Keratinocyte (primary cell): Measurements from ENCODE around the gene WNT7A.

Experiments used
- EZH2 ChIP-seq: IDR thresholded peaks from one replicate; pipeline ENCODE4 v1.6.1; 2012; ENCODE audit warnings: inconsistent platforms, mild to moderate bottlenecking, low read length, moderate library complexity
- TF ChIP-seq, protein P1 (sequence below), 3 experiments: IDR thresholded peaks in 1 of 3; conservative IDR thresholded peaks in 1 of 3; optimal IDR thresholded peaks in 1 of 3; 2 replicates in 2 of 3; 3 replicates in 1 of 3; pipeline versions ENCODE3 to v1.5.1; 2011; ENCODE audit warnings: low read length in 3 of 3, mild to moderate bottlenecking in 3 of 3, moderate library complexity in 2 of 3, control low read depth in 1 of 3, inconsistent platforms in 1 of 3; ENCODE audit not compliant: insufficient read depth in 2 of 3; ENCODE audit errors: extremely low read depth in 1 of 3

DNA sequence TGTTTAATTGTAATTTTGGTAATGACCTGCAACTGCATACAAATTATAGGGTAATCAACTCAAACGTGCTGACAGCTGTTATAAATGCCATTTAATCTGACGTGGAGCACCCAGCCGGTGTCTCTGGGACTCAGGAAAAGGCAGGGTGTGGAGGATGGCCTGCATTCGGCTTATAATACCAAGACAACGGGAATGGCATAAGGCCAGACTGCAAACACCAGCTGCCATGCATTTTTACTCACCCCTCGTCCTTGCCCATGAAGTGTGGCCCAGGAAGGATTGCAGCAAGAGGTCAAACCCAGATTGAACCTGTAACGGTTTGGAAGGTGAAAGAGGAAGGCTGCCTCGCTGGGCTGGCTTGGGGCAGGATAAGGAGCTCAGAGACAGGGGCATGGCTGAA, 96.4 kb downstream of the WNT7A start:
- TF ChIP-seq, protein P1, sequence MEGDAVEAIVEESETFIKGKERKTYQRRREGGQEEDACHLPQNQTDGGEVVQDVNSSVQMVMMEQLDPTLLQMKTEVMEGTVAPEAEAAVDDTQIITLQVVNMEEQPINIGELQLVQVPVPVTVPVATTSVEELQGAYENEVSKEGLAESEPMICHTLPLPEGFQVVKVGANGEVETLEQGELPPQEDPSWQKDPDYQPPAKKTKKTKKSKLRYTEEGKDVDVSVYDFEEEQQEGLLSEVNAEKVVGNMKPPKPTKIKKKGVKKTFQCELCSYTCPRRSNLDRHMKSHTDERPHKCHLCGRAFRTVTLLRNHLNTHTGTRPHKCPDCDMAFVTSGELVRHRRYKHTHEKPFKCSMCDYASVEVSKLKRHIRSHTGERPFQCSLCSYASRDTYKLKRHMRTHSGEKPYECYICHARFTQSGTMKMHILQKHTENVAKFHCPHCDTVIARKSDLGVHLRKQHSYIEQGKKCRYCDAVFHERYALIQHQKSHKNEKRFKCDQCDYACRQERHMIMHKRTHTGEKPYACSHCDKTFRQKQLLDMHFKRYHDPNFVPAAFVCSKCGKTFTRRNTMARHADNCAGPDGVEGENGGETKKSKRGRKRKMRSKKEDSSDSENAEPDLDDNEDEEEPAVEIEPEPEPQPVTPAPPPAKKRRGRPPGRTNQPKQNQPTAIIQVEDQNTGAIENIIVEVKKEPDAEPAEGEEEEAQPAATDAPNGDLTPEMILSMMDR (optimal IDR thresholded peaks at IDR 0.05 in 1 of 3, IDR thresholded peaks at IDR 0.05 in 1 of 3, conservative IDR thresholded peaks at IDR 0.05 in 1 of 3; ENCODE audit: extremely low read depth in 1 of 3, insufficient read depth in 2 of 3, low read length in 3 of 3): no peak
- no peak for TF ChIP-seq EZH2
